Keratinocyte (primary cell): ENCODE data around the gene MARS1. TPM values are rescaled to one million over a fixed set of nuclear protein-coding genes. Genes with fewer than 3 reads are reported as not detected.

ENCODE experiments used
- DNase-seq: peaks from one replicate; pipeline ENCODE4 v3.0.0-alpha.2; 2011; ENCODE audit warnings: low read depth, missing footprints, low spot score
- FAIRE-seq: peaks from 2 replicates; lab custom pipeline; 2011; peaks lifted over from hg19 to GRCh38; lab: Jason Lieb, UNC
- H2AFZ ChIP-seq: 2 replicates; pipeline ENCODE4 v1.6.0; 2012; ENCODE audit warnings: low read length, control low read depth, inconsistent platforms; ENCODE audit not compliant: control insufficient read depth
- H3K27ac ChIP-seq: 2 replicates; pipeline ENCODE4 v1.5.1; 2011; ENCODE audit warnings: low read length; ENCODE audit not compliant: control insufficient read depth, insufficient read depth
- H3K27me3 ChIP-seq: 3 replicates; pipeline ENCODE4 v1.6.0; 2011; ENCODE audit warnings: low read length; ENCODE audit not compliant: control insufficient read depth, insufficient read depth; ENCODE audit errors: extremely low read depth
- H3K36me3 ChIP-seq, 2 experiments: 2 replicates in 1 of 2; 3 replicates in 1 of 2; pipeline ENCODE4 v1.5.1; 2011; ENCODE audit warnings: low read length in 2 of 2, mild to moderate bottlenecking in 1 of 2; ENCODE audit not compliant: control insufficient read depth in 2 of 2, insufficient read depth in 2 of 2; ENCODE audit errors: extremely low read depth in 1 of 2
- H3K4me1 ChIP-seq: 3 replicates; pipeline ENCODE4 v1.5.1; 2011; ENCODE audit warnings: low read length; ENCODE audit not compliant: control insufficient read depth, insufficient read depth; ENCODE audit errors: extremely low read depth
- H3K4me2 ChIP-seq: 3 replicates; pipeline ENCODE4 v1.6.0; 2011; ENCODE audit warnings: low read depth, low read length; ENCODE audit not compliant: control insufficient read depth, insufficient read depth; ENCODE audit errors: extremely low read depth
- H3K4me3 ChIP-seq, 3 experiments: fragments of 200-600 bp in 1 of 3; sonication (generic) in 1 of 3; 2 replicates in 2 of 3; 3 replicates in 1 of 3; pipeline ENCODE4 v1.5.1; 2011 to 2016; ENCODE audit warnings: low read length in 3 of 3, mild to moderate bottlenecking in 3 of 3, control low read depth in 2 of 3, inconsistent platforms in 1 of 3, low read depth in 1 of 3, mixed read lengths in 1 of 3, mixed run types in 1 of 3, moderate library complexity in 1 of 3; ENCODE audit not compliant: control insufficient read depth in 2 of 3, insufficient read depth in 2 of 3; ENCODE audit errors: extremely low read depth in 1 of 3
- H3K79me2 ChIP-seq: 2 replicates; pipeline ENCODE4 v1.6.0; 2012; ENCODE audit warnings: low read length; ENCODE audit not compliant: control insufficient read depth, insufficient read depth
- H3K9ac ChIP-seq: 3 replicates; pipeline ENCODE4 v1.6.0; 2011; ENCODE audit warnings: low read length; ENCODE audit not compliant: control insufficient read depth, insufficient read depth; ENCODE audit errors: extremely low read depth
- H3K9me1 ChIP-seq: 3 replicates; pipeline ENCODE4 v1.6.0; 2011; ENCODE audit warnings: low read length; ENCODE audit not compliant: control insufficient read depth, insufficient read depth; ENCODE audit errors: extremely low read depth
- H3K9me3 ChIP-seq: 2 replicates; pipeline ENCODE4 v1.5.1; 2012; ENCODE audit warnings: low read depth, low read length; ENCODE audit not compliant: control insufficient read depth
- H4K20me1 ChIP-seq: 3 replicates; pipeline ENCODE4 v1.6.0; 2011; ENCODE audit warnings: low read length; ENCODE audit not compliant: control insufficient read depth, insufficient read depth; ENCODE audit errors: extremely low read depth
- CTCF ChIP-seq, 3 experiments: IDR thresholded peaks in 1 of 3; conservative IDR thresholded peaks in 1 of 3; optimal IDR thresholded peaks in 1 of 3; 2 replicates in 2 of 3; 3 replicates in 1 of 3; pipeline versions ENCODE3 to v1.5.1; 2011; ENCODE audit warnings: low read length in 3 of 3, mild to moderate bottlenecking in 3 of 3, moderate library complexity in 2 of 3, control low read depth in 1 of 3, inconsistent platforms in 1 of 3; ENCODE audit not compliant: insufficient read depth in 2 of 3; ENCODE audit errors: extremely low read depth in 1 of 3
- EZH2 ChIP-seq: IDR thresholded peaks from one replicate; pipeline ENCODE4 v1.6.1; 2012; ENCODE audit warnings: inconsistent platforms, mild to moderate bottlenecking, low read length, moderate library complexity
- dilution Hi-C: fragments of 300-500 bp; cut with MboI; formaldehyde crosslinking; loops from one replicate; pipeline ENCODE4 v1.7.0; 2020; ENCODE audit warnings: low sequenced_read_pairs; ENCODE audit not compliant: extremely low pct_ligation_motif_present
- polyA plus RNA-seq, 5 experiments: library from polyadenylated mRNA; depleted of rRNA in 3 of 5; stranded (reverse) in 3 of 5; stranded (forward) in 1 of 5; unstranded in 1 of 5; fragments of >200 nt; gene quantifications; 1 replicate in 1 of 5; 2 replicates in 3 of 5; 3 replicates in 1 of 5; pipeline versions ENCODE4 v1.2.1 to v1.2.3, GENCODE V29; 2011 to 2012; ENCODE audit warnings: missing spikeins in 2 of 5, low read depth in 1 of 5, low replicate concordance in 1 of 5

The MARS1 gene
- polyA plus RNA-seq, 1 donor (not counting 4 experiments of a cell fraction or from before 2014, with no cell fraction given) = 125 TPM

DNA sequence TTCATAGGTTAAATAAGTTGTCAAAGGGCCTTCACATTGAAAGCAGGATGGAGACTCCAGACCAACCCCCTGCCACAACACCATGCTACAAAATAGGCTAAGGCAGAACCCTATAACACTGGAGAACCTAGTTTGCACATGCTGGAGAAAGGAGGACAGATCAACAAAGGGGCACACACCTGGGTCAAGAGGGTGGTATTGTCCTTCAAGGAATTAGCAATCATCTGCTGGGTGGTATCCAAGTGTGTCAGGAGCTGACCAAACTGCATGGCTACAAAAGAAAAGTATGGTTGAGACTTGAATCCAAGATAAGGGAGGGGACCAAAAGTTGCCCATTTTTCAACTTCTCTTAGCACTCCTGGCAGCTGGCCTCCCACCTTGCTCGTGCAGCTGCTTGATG lies 44.0 kb downstream of the MARS1 start:
- Histone ChIP-seq H3K27me3 (no peaks in the 10 kb centered on the region), H3K4me3 (no peak overlapping the region), H3K79me2 (no peaks in the 10 kb centered on the region), H3K4me1 (no peaks in the 10 kb centered on the region), H2AFZ (no peak overlapping the region), H3K36me3 (peaks cover 49 to 51% of the 10 kb centered on the region in 2 experiments), H4K20me1 (no peaks in the 10 kb centered on the region), H3K9ac (no peak overlapping the region), H3K9me1 (no peaks in the 10 kb centered on the region), H3K9me3 (no peaks in the 10 kb centered on the region), H3K27ac (no peak overlapping the region), H3K4me2 (no peak overlapping the region)
- TF ChIP-seq CTCF (optimal IDR thresholded peaks at IDR 0.05 in 1 of 3, IDR thresholded peaks at IDR 0.05 in 1 of 3, conservative IDR thresholded peaks at IDR 0.05 in 1 of 3; ENCODE audit: extremely low read depth in 1 of 3, insufficient read depth in 2 of 3, low read length in 3 of 3) (no peak), EZH2 (no peak)
- dilution Hi-C loops = no loop called here
- DNase-seq = no peak
- FAIRE-seq = no peak

- Histone ChIP-seq H2AFZ (no peak overlapping the region), H3K4me2 (no peak overlapping the region), H3K27ac (no peak overlapping the region), H4K20me1 (no peaks in the 10 kb centered on the region), H3K27me3 (no peaks in the 10 kb centered on the region), H3K9me1 (no peaks in the 10 kb centered on the region), H3K4me3 (no peak overlapping the region), H3K4me1 (no peaks in the 10 kb centered on the region), H3K9me3 (no peaks in the 10 kb centered on the region), H3K79me2 (no peaks in the 10 kb centered on the region), H3K36me3 (peaks cover 45 to 51% of the 10 kb centered on the region in 2 experiments), H3K9ac (no peak overlapping the region)
- DNase-seq (no peak), FAIRE-seq (no peak)
- no peak for TF ChIP-seq CTCF (optimal IDR thresholded peaks at IDR 0.05 in 1 of 3, IDR thresholded peaks at IDR 0.05 in 1 of 3, conservative IDR thresholded peaks at IDR 0.05 in 1 of 3; ENCODE audit: extremely low read depth in 1 of 3, insufficient read depth in 2 of 3, low read length in 3 of 3)
- no peak for TF ChIP-seq EZH2
- dilution Hi-C loops = no loop called here
These were observed 45.2 kb downstream of the MARS1 start for GRCh38 chr12:57533108-57533507.
